Psoas muscle (tissue), 8 donors: ENCODE measurements around the gene LORICRIN. TPM values are rescaled to one million over a fixed set of nuclear protein-coding genes. Genes with fewer than 3 reads are reported as not detected.
"Not testable (repeated sequence)": the region's sequence is repeated elsewhere in the genome, so short reads cannot be mapped to it uniquely, and the experiment has no call there.

Experiments
- ATAC-seq, 4 donors: fragments of 200-7000 bp; cut with Tn5 transposase; one replicate each; pipeline ENCODE4 v1.9.1; 2020; ENCODE audit warnings: moderate library complexity in 3 of 4, mild to moderate bottlenecking in 2 of 4
- DNase-seq, 2 donors: peaks; one replicate each; pipeline ENCODE4 v3.0.0-alpha.2; 2020
- H3K27ac ChIP-seq: fragments of 200-600 bp; one replicate; pipeline ENCODE4 v1.8.0; 2022
- H3K27me3 ChIP-seq, 3 donors: fragments of 200-600 bp in 1 of 3; one replicate each; pipeline versions ENCODE4 v1.6.1 to v1.8.0; 2013 to 2022; ENCODE audit warnings: low read length in 2 of 3, mild to moderate bottlenecking in 2 of 3, moderate library complexity in 1 of 3; ENCODE audit not compliant: insufficient read depth in 3 of 3
- H3K36me3 ChIP-seq, 2 donors: fragments of 200-600 bp in 1 of 2; one replicate each; pipeline versions ENCODE4 v1.6.1 to v1.8.0; 2013 to 2022; ENCODE audit warnings: low read depth in 1 of 2, mild to moderate bottlenecking in 1 of 2, moderate library complexity in 1 of 2; ENCODE audit not compliant: insufficient read depth in 1 of 2
- H3K4me1 ChIP-seq: fragments of 200-600 bp; one replicate; pipeline ENCODE4 v1.8.0; 2022
- H3K4me3 ChIP-seq: fragments of 200-600 bp; one replicate; pipeline ENCODE4 v1.8.0; 2022; ENCODE audit warnings: mild to moderate bottlenecking
- H3K9me3 ChIP-seq: fragments of 200-600 bp; one replicate; pipeline ENCODE4 v1.8.0; 2022
- WGBS, 3 donors: extraction: QIAGEN DNeasy Blood & Tissue Kit; methylation state at CpG; one replicate each; pipeline versions ENCODE4 v1.1.6 to v1.1.7; 2013; 5-methylcytosine and 5-hydroxymethylcytosine counted together
- intact Hi-C, 2 donors: fragments of 100-400 bp; cut with DNase I; formaldehyde crosslinking; loops; one replicate each; pipeline versions ENCODE4 v1.11.0 to v1.14.2; 2022
- polyA plus RNA-seq, 3 donors: library from polyadenylated mRNA; stranded (reverse); fragments of 200-250 nt; gene quantifications; one replicate each; pipeline ENCODE4 v1.2.3, GENCODE V29; 2013
- total RNA-seq, 4 donors: library from RNA; stranded (reverse); fragmentation: NEBNext Ultra II Directional in 2 of 4; extraction: Animal tissue kit (Norgen Biotek cat#: 25700) in 2 of 4; gene quantifications; one replicate each; pipeline versions ENCODE4 v1.2.1 to v1.2.4, GENCODE V29; 2021 to 2023
- TF ChIP-seq, protein P1 (sequence below): fragments of 200-600 bp; IDR thresholded peaks from one replicate; pipeline ENCODE4 v1.8.0; 2022; ENCODE audit warnings: antibody characterized with exemption
- donor health status: healthy with polysubstance abuse.
- donor health status: DM: no; HTN: no; CAD: no; lungs with moderate emphysema.
- donor health status: Bipolar disorder and iron deficiency.
- donor health status: healthy.
- donor health status: DM: yes; HTN: yes; CAD: no.
- donor health status: DM: no; HTN: no; CAD: no.
- donor health status: DM: no; HTN: no; CAD: no.
- donor health status: DM: yes; HTN: yes; CAD: no.

Gene LORICRIN
- total and polyA plus RNA-seq, 7 donors: 0.06 to 0.25 TPM; not detected in 5

DNA sequence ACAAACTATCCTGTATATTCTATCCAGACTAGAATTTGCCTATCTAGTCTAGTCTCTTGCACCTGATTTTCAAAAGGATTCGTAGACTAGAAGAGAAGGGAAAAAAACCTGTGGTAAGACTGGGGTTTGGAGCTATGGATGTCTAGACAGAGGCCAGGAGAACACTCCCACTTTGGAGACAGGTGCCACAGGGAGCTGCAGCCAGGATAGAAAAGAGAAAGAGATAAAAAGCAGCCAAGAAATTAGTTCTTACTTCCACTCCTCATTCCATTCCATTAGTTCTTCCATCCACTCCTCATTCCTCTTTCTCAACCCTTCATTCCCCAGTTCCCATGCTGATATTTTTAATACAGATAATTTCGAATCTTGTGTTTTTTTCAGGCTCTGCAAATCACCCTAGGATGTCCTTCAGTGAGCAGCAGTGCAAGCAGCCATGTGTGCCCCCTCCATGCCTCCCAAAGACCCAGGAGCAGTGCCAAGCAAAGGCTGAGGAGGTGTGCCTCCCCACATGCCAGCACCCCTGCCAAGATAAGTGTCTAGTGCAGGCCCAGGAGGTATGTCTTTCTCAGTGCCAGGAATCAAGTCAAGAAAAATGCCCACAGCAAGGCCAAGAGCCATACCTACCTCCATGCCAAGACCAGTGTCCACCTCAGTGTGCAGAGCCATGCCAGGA lies 41.6 kb upstream of the LORICRIN start:
- Histone ChIP-seq H3K4me1 (no peaks in the 10 kb centered on the region), H3K27me3 (no peaks in the 10 kb centered on the region), H3K4me3 (no peak overlapping the region), H3K9me3 (no peaks in the 10 kb centered on the region), H3K27ac (no peak overlapping the region), H3K36me3 (no peaks in the 10 kb centered on the region)
- 51 to 63% (median 55%) methylated on average over 2 of the region's 2 CpGs for WGBS, 3 donors
- TF ChIP-seq, protein P1, sequence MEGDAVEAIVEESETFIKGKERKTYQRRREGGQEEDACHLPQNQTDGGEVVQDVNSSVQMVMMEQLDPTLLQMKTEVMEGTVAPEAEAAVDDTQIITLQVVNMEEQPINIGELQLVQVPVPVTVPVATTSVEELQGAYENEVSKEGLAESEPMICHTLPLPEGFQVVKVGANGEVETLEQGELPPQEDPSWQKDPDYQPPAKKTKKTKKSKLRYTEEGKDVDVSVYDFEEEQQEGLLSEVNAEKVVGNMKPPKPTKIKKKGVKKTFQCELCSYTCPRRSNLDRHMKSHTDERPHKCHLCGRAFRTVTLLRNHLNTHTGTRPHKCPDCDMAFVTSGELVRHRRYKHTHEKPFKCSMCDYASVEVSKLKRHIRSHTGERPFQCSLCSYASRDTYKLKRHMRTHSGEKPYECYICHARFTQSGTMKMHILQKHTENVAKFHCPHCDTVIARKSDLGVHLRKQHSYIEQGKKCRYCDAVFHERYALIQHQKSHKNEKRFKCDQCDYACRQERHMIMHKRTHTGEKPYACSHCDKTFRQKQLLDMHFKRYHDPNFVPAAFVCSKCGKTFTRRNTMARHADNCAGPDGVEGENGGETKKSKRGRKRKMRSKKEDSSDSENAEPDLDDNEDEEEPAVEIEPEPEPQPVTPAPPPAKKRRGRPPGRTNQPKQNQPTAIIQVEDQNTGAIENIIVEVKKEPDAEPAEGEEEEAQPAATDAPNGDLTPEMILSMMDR: no peak
- intact Hi-C loops: no loop called here
- DNase-seq (no peak), ATAC-seq (no peak)

DNA sequence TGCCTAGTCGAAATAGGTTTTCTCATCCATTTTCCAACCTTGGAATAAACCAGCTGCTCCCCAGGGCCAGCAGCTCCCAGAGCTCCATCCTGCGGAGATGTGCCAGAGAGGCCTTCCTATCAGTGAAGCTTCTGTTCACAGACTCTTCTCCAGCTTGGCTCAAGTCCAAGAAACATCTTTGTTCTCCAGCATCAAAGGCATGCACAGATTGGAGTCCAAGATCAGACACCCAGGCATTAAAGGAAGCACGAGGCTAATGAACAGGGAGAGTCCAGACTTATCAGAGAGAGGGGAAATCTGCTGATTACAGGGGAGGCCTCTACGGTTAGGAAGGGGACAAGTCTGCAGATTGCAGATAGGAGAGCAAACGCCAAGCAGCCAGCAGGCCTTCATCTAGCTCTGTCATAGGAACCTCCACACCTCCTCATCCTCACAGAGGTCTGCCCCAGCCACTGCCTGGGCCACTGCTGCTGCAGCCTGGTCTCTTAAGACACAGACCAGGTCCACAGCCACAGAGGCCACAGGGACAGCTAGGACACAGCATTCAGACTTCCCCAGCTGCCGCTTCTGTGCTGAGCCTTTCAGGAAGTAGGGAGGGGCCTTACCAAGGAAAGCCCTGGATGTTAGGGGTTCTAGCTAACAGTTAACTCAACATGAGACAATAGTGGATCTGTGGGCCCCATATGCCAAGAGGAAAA lies 38.7 kb upstream of the LORICRIN start:
- intact Hi-C loops: no loop called here

DNA sequence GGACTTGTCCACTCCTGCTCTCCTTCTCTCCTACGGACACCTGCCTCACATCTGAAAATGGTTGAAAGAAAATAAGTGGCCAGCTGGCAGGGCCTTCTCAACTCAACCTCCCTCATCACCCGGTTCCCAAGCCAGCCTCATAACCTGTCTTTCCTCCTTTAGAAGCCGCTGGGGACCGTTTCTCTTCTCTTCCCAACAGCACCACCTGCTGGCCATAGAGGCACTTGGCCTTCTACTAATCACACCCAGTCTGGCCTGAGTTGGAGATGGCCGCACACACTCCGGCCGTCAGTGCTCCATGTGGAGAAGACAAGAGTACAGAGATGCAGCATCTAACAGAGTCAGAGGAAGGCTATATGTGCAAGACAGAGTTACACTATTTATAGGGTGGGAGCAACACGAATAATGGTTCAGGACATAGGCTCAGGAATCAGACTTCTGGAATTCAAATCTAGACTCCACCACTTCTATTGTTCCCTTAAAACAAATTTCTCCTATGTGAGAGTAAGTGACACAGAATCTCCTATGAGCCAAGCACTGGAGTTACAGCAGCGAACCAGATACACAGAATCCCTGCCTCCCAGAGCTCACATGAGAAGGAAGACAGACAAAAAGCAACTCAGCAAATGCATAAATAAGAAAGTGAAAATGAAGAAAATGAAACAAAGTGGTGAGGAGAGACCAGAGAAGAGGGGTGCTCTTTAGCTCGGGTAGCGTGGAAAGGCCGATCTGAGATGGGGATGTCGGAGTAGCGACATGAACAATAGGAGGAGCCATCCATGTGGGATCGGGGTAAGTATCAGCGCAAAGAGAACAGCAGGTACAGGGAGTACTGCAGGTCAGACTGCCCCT lies 36.2 kb upstream of the LORICRIN start:
- H3K9me3 ChIP-seq, H3K27me3 ChIP-seq, H3K36me3 ChIP-seq, intact Hi-C loops, H3K4me1 ChIP-seq, H3K27ac ChIP-seq, H3K4me3 ChIP-seq: not testable (repeated sequence)
- ATAC-seq (peak in 2 of 4 donors; percentile 63 to 75), DNase-seq (peak; percentile 31 to 74)
- whole genome bisulfite sequencing, 3 donors: 43 to 48% (median 46%) methylated on average over 15 to 16 of the region's 16 CpGs
- TF ChIP-seq, protein P1: peak; percentile 40

More for the DNA sequence above, 38.7 kb upstream of the LORICRIN start:
- Histone ChIP-seq H3K27me3 (no peaks in the 10 kb centered on the region), H3K36me3 (no peaks in the 10 kb centered on the region), H3K27ac (no peak overlapping the region), H3K9me3 (no peaks in the 10 kb centered on the region), H3K4me1 (no peaks in the 10 kb centered on the region), H3K4me3 (no peak overlapping the region)
- WGBS, 3 donors: 34 to 43% (median 38%) methylated on average over 6 of the region's 6 CpGs
- TF ChIP-seq, protein P1: no peak
- DNase-seq: no peak
- ATAC-seq: no peak

DNA sequence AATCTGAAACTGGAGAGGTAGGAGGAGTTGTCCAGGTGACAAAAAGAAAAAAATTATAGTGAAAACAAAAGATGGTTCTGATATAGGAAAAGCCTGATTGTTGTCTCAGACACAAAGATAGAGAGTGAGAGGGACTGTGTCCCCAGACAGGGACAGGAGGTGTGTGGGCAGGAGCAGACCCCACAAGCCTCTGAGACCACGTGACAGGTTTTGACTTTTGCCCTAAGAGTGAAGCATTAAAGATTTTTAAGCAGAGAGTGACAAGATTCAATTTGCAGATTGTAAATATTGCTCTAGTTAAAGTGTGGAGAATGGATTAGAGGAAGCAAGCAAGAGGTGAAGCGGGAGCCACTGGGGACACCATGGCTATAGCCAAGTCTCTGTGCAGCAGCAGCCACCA lies 31.7 kb upstream of the LORICRIN start:
- TF ChIP-seq, protein P1: no peak
- WGBS, 3 donors: 25 to 35% (median 27%) methylated on average over 2 of the region's 2 CpGs
- ATAC-seq: no peak
- Histone ChIP-seq H3K4me1 (no peaks in the 10 kb centered on the region), H3K27ac (no peak overlapping the region), H3K36me3 (no peaks in the 10 kb centered on the region), H3K9me3 (no peaks in the 10 kb centered on the region), H3K4me3 (no peak overlapping the region), H3K27me3 (peaks cover 0 to 9% (median 0%) of the 10 kb centered on the region in 3 donors)
- DNase-seq: no peak
- intact Hi-C loops: no loop called here
